ENCODE measurements around the gene SNX20. TPM values are rescaled to one million over a fixed set of nuclear protein-coding genes. Genes with fewer than 3 reads are reported as not detected.

SNX20 gene
- total and polyA plus RNA-seq, 8 donors: 1.3 to 17.6 (median 1.5) TPM

DNA sequence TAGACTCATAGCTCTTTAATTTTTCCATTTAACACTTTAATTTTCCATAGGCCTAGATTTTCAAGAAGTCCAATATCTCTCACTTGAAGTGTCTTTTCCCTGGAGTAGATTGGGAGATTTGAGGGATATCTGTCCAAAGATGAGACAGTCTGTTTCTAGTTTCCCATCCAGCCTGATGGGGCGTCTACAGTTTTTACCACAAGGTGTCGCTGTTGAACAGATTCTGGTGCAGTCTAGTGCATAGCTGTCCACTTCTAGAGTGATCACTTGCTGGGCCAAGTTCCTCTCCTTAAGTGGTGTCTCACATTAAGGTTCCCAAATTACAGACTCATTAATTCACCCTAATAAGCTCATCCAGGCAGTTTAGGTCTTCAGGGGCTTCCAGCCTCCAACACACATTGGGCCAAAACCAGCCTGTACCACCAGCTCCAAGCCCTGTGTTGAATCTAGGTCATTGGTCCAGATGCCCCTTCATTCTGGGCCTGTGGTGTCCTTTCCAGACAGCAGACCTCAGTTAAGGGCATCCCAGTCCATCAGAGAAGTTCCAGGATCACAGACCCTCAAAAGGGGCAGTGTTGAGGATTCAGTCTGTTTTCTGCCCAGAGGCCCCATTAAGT lies 9.4 kb downstream of the SNX20 start:
- no peak for ATAC-seq
- Histone ChIP-seq H3K36me3 (peaks cover 0 to 57% of the 10 kb centered on the region in 2 donors), H3K4me1 (peaks cover 5 to 42% of the 10 kb centered on the region in 2 donors), H3K27ac (no peak overlapping the region), H3K4me3 (no peak overlapping the region), H3K9me3 (peaks cover 0 to 24% of the 10 kb centered on the region in 2 donors), H3K27me3 (peaks cover 0 to 10% of the 10 kb centered on the region in 2 donors)
- intact Hi-C loops (cut with DNase I): loop anchor here in 1 of 2 donors (10.0 kb wide), 1 partner anchor 133 kb away; no protein-coding TSS in a partner anchor
- TF ChIP-seq, protein P1, sequence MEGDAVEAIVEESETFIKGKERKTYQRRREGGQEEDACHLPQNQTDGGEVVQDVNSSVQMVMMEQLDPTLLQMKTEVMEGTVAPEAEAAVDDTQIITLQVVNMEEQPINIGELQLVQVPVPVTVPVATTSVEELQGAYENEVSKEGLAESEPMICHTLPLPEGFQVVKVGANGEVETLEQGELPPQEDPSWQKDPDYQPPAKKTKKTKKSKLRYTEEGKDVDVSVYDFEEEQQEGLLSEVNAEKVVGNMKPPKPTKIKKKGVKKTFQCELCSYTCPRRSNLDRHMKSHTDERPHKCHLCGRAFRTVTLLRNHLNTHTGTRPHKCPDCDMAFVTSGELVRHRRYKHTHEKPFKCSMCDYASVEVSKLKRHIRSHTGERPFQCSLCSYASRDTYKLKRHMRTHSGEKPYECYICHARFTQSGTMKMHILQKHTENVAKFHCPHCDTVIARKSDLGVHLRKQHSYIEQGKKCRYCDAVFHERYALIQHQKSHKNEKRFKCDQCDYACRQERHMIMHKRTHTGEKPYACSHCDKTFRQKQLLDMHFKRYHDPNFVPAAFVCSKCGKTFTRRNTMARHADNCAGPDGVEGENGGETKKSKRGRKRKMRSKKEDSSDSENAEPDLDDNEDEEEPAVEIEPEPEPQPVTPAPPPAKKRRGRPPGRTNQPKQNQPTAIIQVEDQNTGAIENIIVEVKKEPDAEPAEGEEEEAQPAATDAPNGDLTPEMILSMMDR (IDR thresholded peaks at IDR 0.05): peak; percentile 29 to 71
- DNase-seq: no peak

DNA sequence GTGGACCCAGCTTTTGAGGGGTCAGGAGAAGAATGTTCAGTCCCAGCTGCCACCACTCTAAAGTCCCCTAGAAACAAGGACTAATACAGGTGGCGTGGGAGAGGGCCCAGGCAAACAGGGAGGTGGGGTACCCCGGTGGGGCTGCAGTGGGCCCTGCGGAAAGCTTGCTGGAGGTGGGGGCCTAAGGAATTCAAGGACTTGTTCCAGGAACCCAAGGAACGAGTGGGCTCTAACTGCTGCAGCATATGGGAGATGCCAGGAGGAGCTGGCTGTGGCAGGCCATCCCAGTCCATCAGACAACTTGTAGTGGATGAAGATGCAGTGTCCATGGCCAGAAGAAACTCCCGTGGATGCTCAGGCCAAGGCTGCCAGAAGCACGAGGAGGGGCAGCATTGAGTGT lies 10.6 kb downstream of the SNX20 start:
- DNase-seq (no peak), ATAC-seq (no peak)
- Histone ChIP-seq H3K36me3 (peaks cover 0 to 48% of the 10 kb centered on the region in 2 donors), H3K9me3 (peaks cover 0 to 24% of the 10 kb centered on the region in 2 donors), H3K27me3 (peaks cover 0 to 10% of the 10 kb centered on the region in 2 donors), H3K4me1 (peaks cover 5 to 42% of the 10 kb centered on the region in 2 donors), H3K27ac (no peak overlapping the region), H3K4me3 (no peak overlapping the region)
- TF ChIP-seq, protein P1 (IDR thresholded peaks at IDR 0.05): no peak
- intact Hi-C loops (cut with DNase I): loop anchor here in 1 of 2 donors (10.0 kb wide), 1 partner anchor 134 kb away; no protein-coding TSS in a partner anchor

DNA sequence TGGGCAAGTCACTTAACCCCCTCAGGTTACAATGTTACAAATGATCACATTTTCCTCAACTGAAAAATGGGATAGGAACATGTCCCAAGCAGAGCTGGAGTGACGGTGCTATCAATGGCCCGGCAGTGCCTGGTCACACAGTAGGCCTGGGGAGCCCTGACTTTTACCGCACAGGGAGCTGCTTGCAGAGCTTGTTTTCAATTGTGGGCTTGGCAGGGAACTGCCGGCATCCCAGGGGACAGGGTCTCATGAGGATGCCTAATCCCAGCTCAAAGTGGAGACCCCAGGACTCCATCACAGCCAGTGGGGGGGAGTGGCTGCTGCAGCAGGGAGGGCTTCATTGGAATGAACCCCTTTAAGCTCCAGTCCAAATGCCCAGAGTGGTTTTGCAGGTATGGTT lies 11.4 kb downstream of the SNX20 start:
- no peak for ATAC-seq
- intact Hi-C loops (cut with DNase I): loop anchor here in 1 of 2 donors (10.0 kb wide), 1 partner anchor 135 kb away; no protein-coding TSS in a partner anchor
- TF ChIP-seq, protein P1 (IDR thresholded peaks at IDR 0.05): no peak

DNA sequence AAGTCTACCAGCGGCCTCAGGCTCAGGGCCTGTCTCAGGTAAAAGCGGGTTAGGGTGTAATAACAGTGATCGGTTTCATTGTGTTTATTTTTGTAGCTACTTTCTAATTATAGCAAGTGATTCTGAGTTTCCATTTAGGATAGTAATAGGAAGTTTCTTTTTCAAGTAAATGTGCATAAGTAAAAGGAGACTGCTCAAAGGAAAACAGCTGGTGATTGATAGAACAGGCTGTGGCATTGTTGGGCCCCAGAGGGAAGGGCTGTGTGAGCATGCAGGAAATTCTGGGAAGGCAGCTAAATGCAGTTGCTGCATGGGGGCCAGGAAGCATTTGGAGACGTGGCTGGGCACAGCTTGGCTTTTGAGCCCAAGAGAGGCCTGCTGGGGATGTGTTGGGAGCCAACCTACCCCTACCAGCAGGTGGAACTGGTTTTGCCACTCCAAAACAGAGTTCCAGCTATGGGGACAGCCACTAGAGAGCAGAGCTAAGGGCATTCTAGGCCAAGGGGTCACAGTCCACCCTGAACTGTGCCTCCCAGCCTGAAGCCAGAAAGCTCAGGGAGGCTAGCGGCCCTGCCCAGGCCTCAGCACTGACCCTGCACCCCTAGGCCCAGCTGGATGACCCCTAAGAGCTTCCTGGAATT lies 12.6 kb downstream of the SNX20 start:
- intact Hi-C loops (cut with DNase I): no loop called here
- Histone ChIP-seq H3K27me3 (peaks cover 0 to 5% of the 10 kb centered on the region in 2 donors), H3K27ac (peak overlapping the region in 1 of 2 donors; percentile 20), H3K4me3 (no peak overlapping the region), H3K36me3 (peaks cover 0 to 28% of the 10 kb centered on the region in 2 donors), H3K9me3 (peaks cover 0 to 19% of the 10 kb centered on the region in 2 donors), H3K4me1 (peaks cover 5 to 47% of the 10 kb centered on the region in 2 donors)
- ATAC-seq: peak; percentile 76
- TF ChIP-seq, protein P1 (IDR thresholded peaks at IDR 0.05): no peak
- peak in 1 of 4 donors; percentile 70 for DNase-seq

More for the DNA sequence above, 11.4 kb downstream of the SNX20 start:
- Histone ChIP-seq H3K4me1 (peaks cover 5 to 41% of the 10 kb centered on the region in 2 donors), H3K9me3 (peaks cover 0 to 24% of the 10 kb centered on the region in 2 donors), H3K27me3 (peaks cover 0 to 10% of the 10 kb centered on the region in 2 donors), H3K4me3 (no peak overlapping the region), H3K36me3 (peaks cover 0 to 40% of the 10 kb centered on the region in 2 donors), H3K27ac (no peak overlapping the region)
- DNase-seq: no peak

Data from left lung (tissue), 10 donors.